ENCODE results near the gene C1R.

The C1R gene

DNA sequence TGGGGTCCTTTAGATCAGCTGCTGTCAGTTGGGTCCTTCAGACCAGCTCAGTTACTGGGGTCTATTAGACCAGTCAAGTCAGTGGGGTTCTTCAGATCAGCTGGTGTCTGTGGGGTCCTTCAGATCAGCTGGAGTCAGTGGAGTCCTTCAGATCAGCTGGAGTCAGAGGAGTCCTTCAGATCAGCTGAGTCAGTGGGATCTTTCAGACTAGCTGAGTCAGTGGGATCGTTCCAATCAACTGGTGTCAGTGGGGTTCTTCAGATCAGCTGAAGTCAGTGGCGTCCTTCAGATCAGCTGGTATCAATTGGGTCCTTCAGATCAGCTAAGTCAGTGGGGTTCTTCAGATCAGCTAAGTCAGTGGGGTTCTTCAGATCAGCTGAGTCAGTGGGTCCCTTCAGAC is 59.3 kb downstream of the C1R start:
- DNase-seq (ENCODE audit: low read depth): no peak

DNA sequence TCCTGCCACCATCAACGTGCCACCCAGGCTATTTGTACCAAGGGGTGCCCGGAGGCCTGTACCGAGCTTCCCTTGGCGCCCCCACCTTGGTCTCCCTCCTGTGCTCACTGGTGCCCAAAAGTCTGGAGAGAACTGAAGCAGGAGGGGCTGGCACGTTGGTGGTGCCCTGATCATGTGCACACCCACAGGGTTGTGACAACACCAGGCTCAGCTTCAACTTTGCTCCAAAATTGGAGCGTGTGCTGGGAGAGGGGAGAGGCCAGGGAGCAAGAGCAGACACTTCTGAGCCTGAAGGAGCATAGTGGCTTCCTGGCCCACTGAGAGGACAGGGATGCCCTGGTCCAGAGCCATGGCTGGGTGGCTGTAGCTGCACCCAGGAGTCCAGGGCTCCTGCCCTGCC is 60.9 kb downstream of the C1R start:
- no peak for DNase-seq (ENCODE audit: low read depth)
